ENCODE data around the gene PDZD2. TPM values are rescaled to one million over a fixed set of nuclear protein-coding genes. Genes with fewer than 3 reads are reported as not detected.

Gene PDZD2
- total RNA-seq, 1 experiment from 2014 or later, result not detected

DNA sequence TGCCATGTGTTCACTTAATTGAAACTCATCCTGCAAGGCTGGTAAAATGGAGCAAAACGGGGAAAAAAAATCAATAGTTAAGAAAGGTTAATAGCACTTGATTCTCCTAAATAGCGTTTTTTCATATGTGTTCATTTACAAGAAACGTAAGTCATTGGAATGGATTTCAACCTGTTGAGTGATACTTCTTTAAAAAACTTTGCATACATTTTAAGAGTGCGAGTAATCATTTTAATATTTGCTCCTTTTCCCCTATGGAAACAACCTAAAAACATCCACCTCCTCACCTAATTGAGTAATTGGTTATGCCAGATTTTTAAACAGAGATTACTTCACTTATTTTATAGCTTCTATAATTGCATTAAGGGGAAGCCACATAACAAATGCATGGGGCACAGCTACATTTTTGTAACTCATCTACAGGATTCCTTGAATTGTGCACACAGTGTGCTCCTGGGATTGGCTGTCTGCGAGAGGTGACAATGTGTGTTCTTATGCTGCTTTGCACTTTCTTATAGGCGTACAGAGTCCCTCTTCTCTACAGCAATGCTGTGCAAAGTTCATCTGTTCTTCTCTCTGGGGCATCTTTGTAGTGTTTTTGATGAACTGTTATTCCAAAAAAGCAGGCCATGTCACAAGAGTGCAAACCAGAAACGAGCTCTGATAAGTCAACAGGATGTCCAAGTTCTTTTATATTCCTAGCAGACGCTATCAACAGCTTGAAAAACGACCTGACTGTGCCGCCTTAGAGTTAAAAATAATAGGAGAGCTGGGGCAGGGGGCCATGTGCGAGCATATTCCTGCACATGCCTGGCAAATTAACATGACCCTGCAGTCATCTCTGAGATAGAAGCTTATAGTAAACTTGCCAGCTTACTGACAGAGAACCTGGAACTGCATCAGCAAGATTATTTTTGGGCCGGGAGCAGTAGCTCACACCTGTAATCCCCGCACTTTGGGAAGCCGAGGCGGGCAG is 417.2 kb downstream of the PDZD2 start:
- H3K4me2 ChIP-seq, result no peak overlapping the region
- H3K79me2 ChIP-seq (ENCODE audit: low read depth), result no peaks in the 10 kb centered on the region
- peaks cover 56% of the 10 kb centered on the region for H3K27me3 ChIP-seq (ENCODE audit: insufficient read depth, low read depth)
- no peaks in the 10 kb centered on the region for H3K9me2 ChIP-seq (ENCODE audit: insufficient read depth)
- H4K20me1 ChIP-seq (ENCODE audit: insufficient read depth), result no peaks in the 10 kb centered on the region
- no peak overlapping the region for H3K27ac ChIP-seq
- intact Hi-C loops (cut with micrococcal nuclease; ENCODE audit: unreplicated experiment), result no loop called here
- TF ChIP-seq, protein P1, sequence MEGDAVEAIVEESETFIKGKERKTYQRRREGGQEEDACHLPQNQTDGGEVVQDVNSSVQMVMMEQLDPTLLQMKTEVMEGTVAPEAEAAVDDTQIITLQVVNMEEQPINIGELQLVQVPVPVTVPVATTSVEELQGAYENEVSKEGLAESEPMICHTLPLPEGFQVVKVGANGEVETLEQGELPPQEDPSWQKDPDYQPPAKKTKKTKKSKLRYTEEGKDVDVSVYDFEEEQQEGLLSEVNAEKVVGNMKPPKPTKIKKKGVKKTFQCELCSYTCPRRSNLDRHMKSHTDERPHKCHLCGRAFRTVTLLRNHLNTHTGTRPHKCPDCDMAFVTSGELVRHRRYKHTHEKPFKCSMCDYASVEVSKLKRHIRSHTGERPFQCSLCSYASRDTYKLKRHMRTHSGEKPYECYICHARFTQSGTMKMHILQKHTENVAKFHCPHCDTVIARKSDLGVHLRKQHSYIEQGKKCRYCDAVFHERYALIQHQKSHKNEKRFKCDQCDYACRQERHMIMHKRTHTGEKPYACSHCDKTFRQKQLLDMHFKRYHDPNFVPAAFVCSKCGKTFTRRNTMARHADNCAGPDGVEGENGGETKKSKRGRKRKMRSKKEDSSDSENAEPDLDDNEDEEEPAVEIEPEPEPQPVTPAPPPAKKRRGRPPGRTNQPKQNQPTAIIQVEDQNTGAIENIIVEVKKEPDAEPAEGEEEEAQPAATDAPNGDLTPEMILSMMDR (conservative IDR thresholded peaks at IDR 0.05), result no peak
- no peak for TF ChIP-seq EZH2 (IDR thresholded peaks at IDR 0.05; ENCODE audit: low read depth)
- ChIA-PET CTCF (no interaction called here), POLR2A (ENCODE audit: unreplicated experiment) (no interaction called here)
- no peaks in the 10 kb centered on the region for H3K4me1 ChIP-seq (replicated peaks; ENCODE audit: insufficient read depth)
- H3F3A ChIP-seq (ENCODE audit: insufficient read depth, low read depth), result no peaks in the 10 kb centered on the region
- no peaks in the 10 kb centered on the region for H3K9me3 ChIP-seq (ENCODE audit: insufficient read depth, low read depth)
- H3K4me3 ChIP-seq, result no peak overlapping the region
- no peaks in the 10 kb centered on the region for H3K36me3 ChIP-seq (ENCODE audit: low read depth)
- no peak overlapping the region for H2AFZ ChIP-seq
- BruUV-seq (replicated peaks), result no TSS peak
- no peak for DNase-seq

- Histone ChIP-seq H2AFZ (no peak overlapping the region), H4K20me1 (ENCODE audit: insufficient read depth) (no peaks in the 10 kb centered on the region), H3K9me2 (ENCODE audit: insufficient read depth) (no peaks in the 10 kb centered on the region), H3K79me2 (ENCODE audit: low read depth) (no peaks in the 10 kb centered on the region), H3K4me2 (no peak overlapping the region), H3K36me3 (ENCODE audit: low read depth) (no peaks in the 10 kb centered on the region), H3F3A (ENCODE audit: insufficient read depth, low read depth) (no peaks in the 10 kb centered on the region), H3K27ac (no peak overlapping the region), H3K4me3 (no peak overlapping the region), H3K27me3 (ENCODE audit: insufficient read depth, low read depth) (peaks cover 54% of the 10 kb centered on the region), H3K4me1 (replicated peaks; ENCODE audit: insufficient read depth) (no peaks in the 10 kb centered on the region), H3K9me3 (ENCODE audit: insufficient read depth, low read depth) (no peaks in the 10 kb centered on the region)
- no peak for DNase-seq
- CTCF ChIA-PET, result interaction anchor here (0.6 kb wide), 1 partner anchor 894 kb away, joined by 3 read pairs; no protein-coding TSS in a partner anchor
- POLR2A ChIA-PET (ENCODE audit: unreplicated experiment), result no interaction called here
- intact Hi-C loops (cut with micrococcal nuclease; ENCODE audit: unreplicated experiment), result no loop called here
- BruUV-seq (replicated peaks), result no TSS peak
- TF ChIP-seq, protein P1 (conservative IDR thresholded peaks at IDR 0.05), result peak; percentile 71
- TF ChIP-seq EZH2 (IDR thresholded peaks at IDR 0.05; ENCODE audit: low read depth), result no peak
Observed at GRCh38 chr5:32057187-32058096, 418.5 kb downstream of the PDZD2 start.

DNA sequence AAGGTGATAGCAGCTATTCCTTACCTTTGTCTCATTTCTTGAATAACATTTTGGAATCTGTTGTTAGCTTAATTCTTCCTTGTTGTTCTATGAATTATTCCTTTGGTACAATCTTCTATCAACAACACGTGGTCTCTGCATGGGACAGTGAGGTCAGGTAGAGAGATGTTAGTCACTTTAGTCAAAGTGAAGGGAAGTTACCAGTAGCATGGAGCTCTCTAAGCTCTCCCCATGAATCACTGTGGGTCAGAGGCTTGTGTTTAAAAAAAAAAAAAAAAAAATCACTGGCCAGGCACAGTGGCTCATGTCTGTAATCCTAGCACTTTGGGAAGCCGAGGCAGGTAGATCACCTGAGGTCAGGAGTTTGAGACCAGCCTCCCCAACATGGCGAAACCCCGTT is 419.2 kb downstream of the PDZD2 start:
- no peaks in the 10 kb centered on the region for H4K20me1 ChIP-seq (ENCODE audit: insufficient read depth)
- H3K27ac ChIP-seq, result no peak overlapping the region
- no peaks in the 10 kb centered on the region for H3K9me2 ChIP-seq (ENCODE audit: insufficient read depth)
- BruUV-seq (replicated peaks), result no TSS peak
- ChIA-PET POLR2A (ENCODE audit: unreplicated experiment) (no interaction called here), CTCF (interaction anchor here (0.6 kb wide), 1 partner anchor 895 kb away, joined by 3 read pairs; no protein-coding TSS in a partner anchor)
- intact Hi-C loops (cut with micrococcal nuclease; ENCODE audit: unreplicated experiment), result no loop called here
- H2AFZ ChIP-seq, result no peak overlapping the region
- H3F3A ChIP-seq (ENCODE audit: insufficient read depth, low read depth), result no peaks in the 10 kb centered on the region
- DNase-seq, result no peak
- TF ChIP-seq EZH2 (IDR thresholded peaks at IDR 0.05; ENCODE audit: low read depth), result no peak
- TF ChIP-seq, protein P1 (conservative IDR thresholded peaks at IDR 0.05), result no peak
- no peaks in the 10 kb centered on the region for H3K4me1 ChIP-seq (replicated peaks; ENCODE audit: insufficient read depth)
- H3K4me2 ChIP-seq, result no peak overlapping the region
- no peaks in the 10 kb centered on the region for H3K9me3 ChIP-seq (ENCODE audit: insufficient read depth, low read depth)
- peaks cover 51% of the 10 kb centered on the region for H3K27me3 ChIP-seq (ENCODE audit: insufficient read depth, low read depth)
- H3K36me3 ChIP-seq (ENCODE audit: low read depth), result no peaks in the 10 kb centered on the region
- no peak overlapping the region for H3K4me3 ChIP-seq
- no peaks in the 10 kb centered on the region for H3K79me2 ChIP-seq (ENCODE audit: low read depth)

Data from PC-9 (cell line).